Activated CD4-positive, CD25-positive, alpha-beta regulatory T cell treated with anti-CD3 and anti-CD28 coated beads, Interleukin-2, amount 50 U/mL, for 72 hours (primary cell): ENCODE measurements around the gene ADA.

Experiments
- DNase-seq: peaks from one replicate; pipeline ENCODE4 v3.0.0; 2021

Gene ADA

DNA sequence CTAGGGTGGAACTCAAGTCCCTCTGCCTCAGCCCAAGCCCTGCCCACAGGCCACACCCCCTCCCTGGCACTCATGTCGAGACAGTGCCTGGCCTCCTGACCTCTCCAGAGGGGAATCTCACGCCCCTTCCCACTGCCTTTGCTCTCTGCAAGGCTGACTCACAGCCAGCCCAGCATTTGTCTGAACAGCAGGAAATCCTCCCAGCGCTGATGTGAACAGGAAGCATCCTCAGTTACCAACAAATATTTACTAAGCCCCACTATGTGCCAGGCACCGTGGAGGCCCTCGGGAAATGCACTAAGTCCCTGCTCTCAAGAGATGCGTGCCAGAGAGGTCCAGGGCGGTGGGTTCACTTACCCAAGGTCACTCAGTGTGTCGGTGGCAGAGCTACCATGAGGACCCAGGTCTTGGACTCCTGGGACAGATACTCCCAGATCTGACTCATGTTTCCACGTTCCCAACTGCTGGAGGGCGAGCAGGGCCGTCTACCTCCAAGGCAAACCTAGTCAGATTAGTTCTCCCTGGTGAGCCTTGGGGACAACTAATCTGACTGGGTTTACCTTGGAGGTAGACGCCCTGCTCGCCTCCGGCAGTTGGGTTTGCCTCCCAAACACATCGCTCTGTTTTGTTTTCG is 7.8 kb downstream of the ADA start:
- DNase-seq = no peak

- no peak for DNase-seq
Observed at GRCh38 chr20:44643154-44643519, 8.4 kb downstream of the ADA start.

DNA sequence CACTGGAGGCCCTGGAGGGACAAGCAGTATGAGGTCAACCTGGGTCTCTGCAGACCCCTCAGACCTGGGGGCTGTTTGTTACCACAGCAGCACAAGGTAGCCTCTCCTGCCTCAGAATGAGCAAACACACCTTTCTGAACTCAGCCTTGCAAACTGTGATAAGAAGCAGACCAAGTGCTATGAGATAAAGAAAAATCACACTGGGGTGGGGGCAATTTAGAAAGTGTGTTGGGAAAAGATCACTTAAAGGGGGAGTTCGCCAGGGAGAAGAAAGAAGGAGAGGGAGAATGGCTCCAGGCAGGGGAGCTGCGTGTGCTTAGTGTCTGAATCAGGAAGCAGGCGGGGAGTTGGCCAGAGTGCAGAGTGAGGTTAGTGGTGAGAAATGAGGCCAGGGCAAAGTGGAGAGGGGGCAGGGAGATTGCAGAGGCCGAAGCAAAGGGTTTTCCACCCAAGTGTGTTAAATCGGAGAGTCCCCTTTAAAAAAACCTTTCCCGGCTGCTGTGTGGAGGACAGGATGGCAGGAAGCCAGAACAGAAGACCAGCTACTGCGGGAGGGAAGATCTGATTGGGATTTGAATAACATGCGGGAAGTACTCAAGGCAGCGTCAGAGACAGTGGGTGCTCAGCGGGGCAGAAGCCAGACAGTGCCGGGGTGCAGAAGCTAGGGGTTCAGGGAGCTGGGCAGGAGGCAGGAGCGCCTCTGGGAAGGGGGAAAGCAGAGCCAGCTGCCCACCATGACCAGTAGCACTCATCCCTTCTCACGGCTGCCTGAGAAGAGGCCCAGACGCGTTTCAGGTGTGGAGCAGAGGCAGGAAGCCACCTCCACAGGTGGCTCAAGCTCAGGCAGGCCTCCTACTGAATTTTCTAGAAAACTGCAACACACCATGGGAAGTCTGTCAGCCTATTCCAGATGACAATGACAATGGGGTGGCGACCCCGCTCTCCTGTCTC is 9.0 kb downstream of the ADA start:
- no peak for DNase-seq

DNA sequence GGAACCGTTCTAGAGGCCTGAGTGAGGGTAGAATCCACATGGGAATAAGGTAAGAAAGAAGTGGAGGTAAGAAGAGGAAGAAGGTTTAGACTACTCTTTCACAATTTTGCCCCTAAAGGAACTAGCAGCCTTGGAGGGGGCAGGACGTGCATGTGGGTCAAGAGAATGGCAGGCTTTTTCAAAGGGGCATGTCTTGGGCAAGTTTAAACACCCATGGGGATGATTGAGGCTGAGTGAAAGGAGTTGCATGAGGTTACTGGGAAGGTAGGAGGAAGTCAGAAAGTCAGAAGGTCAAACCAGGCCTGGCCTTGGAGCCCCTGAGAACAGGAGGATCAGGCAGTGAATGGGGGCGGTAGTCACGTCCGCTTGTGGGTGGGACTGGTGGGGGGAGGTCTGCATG is 10.2 kb downstream of the ADA start:
- DNase-seq = no peak

DNA sequence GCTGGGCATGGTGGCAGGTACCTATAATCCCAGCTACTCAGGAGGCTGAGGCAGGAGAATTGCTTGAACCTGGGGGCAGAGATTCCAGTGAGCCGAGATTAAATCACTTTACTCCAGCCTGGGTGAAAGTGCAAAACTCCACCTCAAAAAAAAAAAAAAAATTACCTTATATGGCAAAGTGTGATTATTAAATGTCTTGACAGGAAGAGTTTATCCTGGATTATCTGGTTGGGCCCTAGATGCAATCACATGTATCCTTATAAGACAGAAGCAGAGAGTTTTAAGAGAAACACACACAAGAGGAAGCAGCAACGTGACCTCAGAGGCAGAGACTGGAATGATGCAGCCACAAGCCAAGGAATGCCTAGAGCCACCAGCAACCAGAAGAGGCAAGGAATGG is 11.0 kb downstream of the ADA start:
- DNase-seq = no peak

DNA sequence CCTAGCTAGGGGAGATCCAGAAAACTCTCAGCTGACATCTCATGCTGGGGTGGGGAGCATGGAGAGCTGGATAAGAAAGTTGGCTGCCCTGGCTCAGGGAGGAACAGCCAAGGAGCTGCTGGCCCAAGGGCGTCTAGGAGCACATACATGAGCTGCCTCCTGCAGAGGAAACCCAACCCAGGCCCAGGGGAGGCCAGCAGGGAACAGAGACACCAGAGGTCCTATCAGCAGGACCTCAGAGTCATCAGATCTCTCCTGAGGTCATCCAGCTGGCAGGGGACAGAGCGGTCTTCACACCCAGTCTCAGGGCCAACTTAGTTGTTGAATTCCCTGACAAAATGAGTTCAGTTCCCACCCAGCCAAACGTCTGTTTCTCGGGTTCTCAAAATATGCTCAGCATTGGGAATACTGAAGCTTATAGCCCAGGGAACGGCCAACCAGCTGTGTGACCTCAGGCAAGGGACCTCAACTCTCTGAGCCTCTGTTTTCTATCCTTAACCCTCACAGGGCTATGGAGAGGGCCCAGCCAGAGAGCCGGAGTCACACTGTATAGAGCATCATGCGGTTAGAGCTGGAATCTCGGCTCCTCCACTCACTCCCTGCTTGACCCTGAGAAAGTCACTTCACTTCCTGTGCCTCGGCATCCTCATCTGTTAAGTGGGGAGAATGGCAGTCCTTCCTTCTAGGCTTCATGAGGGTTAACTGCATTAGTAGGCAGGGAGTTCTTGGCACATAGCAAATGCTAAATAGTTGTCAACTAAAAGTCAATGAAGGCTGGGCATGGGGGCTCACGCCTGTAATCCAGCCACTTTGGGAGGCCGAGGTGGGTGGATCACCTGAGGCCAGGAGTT is 13.8 kb downstream of the ADA start:
- no peak for DNase-seq

GRCh38 chr20:44637042-44637441 is 14.5 kb downstream of the ADA start:
- no peak for DNase-seq

- DNase-seq = no peak
Observed at GRCh38 chr20:44635877-44636276, 15.6 kb downstream of the ADA start.

DNA sequence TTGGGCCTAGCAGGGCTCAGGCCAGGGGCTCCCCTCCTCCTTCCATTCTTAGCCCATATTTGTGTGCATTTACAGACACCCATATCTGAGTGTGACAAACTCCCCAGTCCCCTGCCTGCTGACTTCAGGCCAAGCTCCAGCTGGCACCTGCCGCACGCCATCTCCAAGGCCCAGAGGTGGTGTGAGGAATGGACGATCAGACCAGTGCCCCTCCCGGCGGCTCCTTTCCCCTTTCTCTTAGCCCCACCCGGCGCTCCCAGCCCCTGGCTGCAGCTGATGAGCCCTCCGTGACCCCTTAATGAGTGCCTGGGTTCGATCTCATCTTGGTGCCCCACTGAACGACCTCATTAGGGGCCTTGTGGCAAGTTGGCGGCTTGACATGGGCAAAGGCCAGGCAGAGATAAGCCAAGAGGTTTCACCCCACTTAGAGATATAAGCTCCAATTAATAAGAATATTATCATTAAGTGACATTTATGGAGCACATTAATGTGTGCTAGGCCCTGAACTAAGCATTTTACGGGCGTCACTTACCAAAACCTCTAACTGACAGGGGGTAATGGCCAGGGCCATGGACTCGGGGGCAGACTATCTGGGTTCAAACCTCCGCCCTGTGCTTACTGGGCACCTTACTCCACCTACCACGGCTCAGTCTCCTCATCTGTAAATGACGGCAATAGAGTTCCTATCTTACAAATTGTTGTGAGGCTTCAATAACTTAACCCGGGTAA is 17.5 kb downstream of the ADA start:
- no peak for DNase-seq

DNA sequence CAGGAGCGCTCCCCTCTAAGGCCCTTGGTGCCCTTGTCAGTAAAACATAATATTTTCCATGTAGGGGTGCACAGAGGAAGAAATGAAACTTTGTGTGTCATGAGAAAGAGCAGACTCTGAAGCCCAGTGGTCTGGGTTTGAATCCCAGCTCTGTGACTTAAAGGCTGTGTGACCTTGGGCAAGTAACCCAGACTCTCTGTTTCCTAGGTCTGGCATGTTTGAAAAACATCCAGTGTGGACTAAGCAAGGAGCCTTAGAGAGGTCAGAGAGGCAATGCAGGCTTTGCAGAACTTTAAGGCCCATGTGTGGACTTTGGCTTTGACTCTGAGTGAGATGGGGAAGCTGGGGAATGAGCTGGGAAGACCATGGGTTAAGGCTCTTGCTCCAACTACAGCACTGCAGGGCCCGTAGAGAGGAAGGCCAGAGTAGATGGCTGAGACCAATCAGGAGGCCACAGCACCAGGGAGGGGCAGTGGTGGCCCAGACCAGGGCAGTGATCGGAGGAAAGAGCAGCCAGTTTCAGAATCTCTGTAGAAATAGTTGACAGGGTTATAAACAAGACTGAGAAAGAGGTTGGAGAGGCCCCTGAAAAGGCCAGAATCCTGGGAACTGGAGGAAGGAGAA is 18.2 kb downstream of the ADA start:
- DNase-seq = no peak

GRCh38 chr20:44632103-44632752 is 19.3 kb downstream of the ADA start:
- no peak for DNase-seq

- DNase-seq = no peak
Observed at GRCh38 chr20:44630297-44630696, 21.2 kb downstream of the ADA start.

- no peak for DNase-seq
Observed at GRCh38 chr20:44629542-44629941, 22.0 kb downstream of the ADA start.

GRCh38 chr20:44629017-44629385 is 22.5 kb downstream of the ADA start:
- no peak for DNase-seq

DNA sequence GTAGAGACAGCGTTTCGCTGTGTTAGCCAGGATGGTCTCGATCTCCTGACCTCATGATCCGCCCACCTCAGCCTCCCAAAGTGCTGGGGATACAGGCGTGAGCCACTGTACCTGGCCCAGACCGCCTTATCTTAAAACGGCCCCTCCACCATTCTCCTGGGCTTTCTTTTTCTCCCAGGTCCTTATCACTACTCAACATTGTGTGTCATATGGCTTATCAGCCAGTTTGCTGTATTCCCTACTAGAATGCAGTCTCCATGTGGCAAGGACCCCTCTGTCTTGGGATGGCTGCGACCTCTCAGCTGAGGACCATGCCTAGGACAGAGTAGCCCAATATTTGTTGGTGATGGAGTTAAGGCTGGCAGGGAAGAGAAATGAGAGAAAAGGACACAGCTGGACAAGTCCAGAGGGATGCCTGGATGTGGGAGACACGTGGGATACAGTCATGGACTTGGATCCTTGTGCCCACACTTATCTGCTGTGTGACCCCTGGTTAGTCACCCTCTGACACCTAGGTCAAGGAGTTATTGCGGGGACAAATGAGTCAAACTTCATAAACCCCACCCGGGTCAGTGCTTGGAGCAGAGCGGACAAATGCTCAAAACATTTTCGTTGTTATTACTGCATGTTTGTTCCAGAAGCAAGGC is 24.0 kb downstream of the ADA start:
- DNase-seq = no peak

DNA sequence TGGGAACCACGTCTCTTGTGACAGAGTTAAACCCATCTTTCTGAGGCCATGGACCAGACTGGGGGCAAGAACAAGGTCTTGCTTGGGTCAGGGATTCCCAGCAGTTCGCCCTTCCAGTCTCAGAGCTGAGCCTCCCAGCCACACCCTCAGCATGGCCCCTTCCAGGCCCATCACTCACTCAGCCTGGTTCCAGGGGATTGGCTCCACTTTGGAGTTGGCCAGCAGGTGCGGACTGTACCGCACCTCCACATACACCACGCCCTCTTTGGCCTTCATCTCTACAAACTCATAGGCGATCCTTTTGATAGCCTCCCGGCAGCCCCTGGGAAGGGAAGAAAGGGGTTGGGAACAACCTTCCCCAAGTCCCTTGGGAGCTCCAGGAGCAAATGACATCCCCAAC is 25.2 kb downstream of the ADA start:
- DNase-seq = no peak

GRCh38 chr20:44625361-44625760 is 26.1 kb downstream of the ADA start:
- no peak for DNase-seq

GRCh38 chr20:44624743-44625271 is 26.7 kb downstream of the ADA start:
- no peak for DNase-seq

DNA sequence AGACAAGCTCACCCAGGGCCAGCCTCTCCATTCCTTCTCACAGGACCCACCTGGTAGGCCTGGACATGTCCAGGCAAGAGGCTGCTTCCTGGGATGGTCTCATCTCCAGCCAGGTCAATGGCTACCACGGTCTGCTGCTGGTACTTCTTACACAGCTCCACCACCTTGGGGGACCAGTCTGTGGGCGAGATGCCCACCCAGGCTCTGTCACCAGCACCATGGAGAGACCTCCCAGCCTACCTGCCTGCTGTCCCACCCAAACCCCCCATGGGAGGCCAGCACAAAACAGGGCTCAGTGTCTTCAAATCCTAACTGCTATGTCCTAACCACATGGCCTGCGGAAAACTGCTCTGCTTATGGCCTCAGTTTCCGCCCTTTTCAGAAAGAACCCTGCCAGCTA is 27.3 kb downstream of the ADA start:
- no peak for DNase-seq

DNA sequence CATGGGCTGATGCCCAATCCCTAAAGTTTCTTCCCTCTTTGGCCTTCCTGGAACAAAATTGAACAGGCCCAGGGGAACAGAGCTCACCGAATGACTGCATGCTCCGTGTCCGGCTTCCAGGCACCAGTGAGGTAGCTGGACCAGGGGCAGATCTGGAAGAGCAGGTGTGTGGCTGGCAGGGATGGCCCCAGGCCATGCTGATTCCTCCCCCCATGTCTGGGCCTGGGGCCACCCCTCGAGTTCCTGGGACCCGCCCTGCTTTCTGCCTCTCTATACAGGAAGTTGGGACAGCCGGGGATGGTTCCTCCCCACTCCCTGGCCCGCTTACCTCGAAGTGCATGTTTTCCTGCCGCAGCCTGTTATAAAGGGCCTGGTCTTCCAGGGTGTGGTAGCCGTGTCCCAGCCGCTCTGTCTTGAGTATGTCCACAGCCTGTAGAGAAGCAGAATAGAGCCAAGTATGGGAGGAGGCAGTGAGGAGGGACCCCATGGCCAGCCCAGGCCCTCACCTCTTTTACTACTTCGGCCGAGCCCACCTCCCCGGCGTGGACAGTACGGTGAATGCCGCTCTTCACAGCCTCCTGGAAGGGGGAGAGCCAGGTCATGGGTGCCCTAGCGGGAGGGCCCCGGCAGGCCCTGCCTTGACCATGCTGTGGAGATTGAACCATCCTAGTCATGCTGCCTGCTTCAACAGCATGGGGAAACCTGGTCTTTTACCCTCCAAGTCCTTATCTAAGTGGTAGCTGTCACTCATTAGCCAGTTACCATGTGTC is 28.8 kb downstream of the ADA start:
- DNase-seq = no peak
